H1 (cell line): ENCODE measurements around the gene GRM4. TPM values are rescaled to one million over a fixed set of nuclear protein-coding genes. Genes with fewer than 3 reads are reported as not detected.

Source experiments
- ATF2 ChIP-seq: IDR thresholded peaks from 2 replicates; pipeline ENCODE4 v1.6.1; 2012; ENCODE audit warnings: low read length, inconsistent platforms
- ATF3 ChIP-seq: IDR thresholded peaks from 2 replicates; pipeline ENCODE4 v1.6.1; 2011; ENCODE audit warnings: low read depth, mild to moderate bottlenecking, low read length; ENCODE audit not compliant: insufficient read depth
- BRCA1 ChIP-seq: IDR thresholded peaks from 2 replicates; pipeline ENCODE4 v1.6.1; 2012; ENCODE audit warnings: low read depth, low read length, improper control_type of control experiment
- CBX8 ChIP-seq: fragments of 300-800, 300-1000 bp; sonication (generic); IDR thresholded peaks from 2 replicates; pipeline ENCODE4 v1.7.1; 2016; ENCODE audit warnings: low read depth, low read length, borderline replicate concordance
- EGR1 ChIP-seq: IDR thresholded peaks from 2 replicates; pipeline ENCODE4 v1.6.1; 2011; ENCODE audit warnings: low read depth, low read length, borderline replicate concordance
- EP300 ChIP-seq, 2 experiments: IDR thresholded peaks; 1 replicate in 1 of 2; 2 replicates in 1 of 2; pipeline ENCODE4 v1.6.1; 2011 to 2012; ENCODE audit warnings: low read depth in 2 of 2, low read length in 2 of 2, mild to moderate bottlenecking in 2 of 2, borderline replicate concordance in 1 of 2, inconsistent platforms in 1 of 2, moderate library complexity in 1 of 2
- HDAC6 ChIP-seq: IDR thresholded peaks from one replicate; pipeline ENCODE4 v1.7.1; 2012; ENCODE audit warnings: low read depth, mild to moderate bottlenecking, inconsistent platforms, low read length, moderate library complexity
- JUN ChIP-seq: IDR thresholded peaks from 2 replicates; pipeline ENCODE4 v1.6.1; 2011; ENCODE audit warnings: low read depth, mild to moderate bottlenecking, improper control_type of control experiment, low read length
- KDM4A ChIP-seq: IDR thresholded peaks from one replicate; pipeline ENCODE4 v1.7.1; 2012; ENCODE audit warnings: low read depth, mild to moderate bottlenecking, moderate library complexity, low read length, inconsistent platforms; ENCODE audit not compliant: severe bottlenecking
- KDM5A ChIP-seq: fragments of 200-600 bp; IDR thresholded peaks from 2 replicates; pipeline ENCODE4 v1.7.1; 2012; ENCODE audit warnings: mild to moderate bottlenecking, low read length, inconsistent platforms, mixed read lengths
- NRF1 ChIP-seq: IDR thresholded peaks from 2 replicates; pipeline ENCODE4 v1.6.1; 2011; ENCODE audit warnings: mild to moderate bottlenecking, low read depth, low read length, improper control_type of control experiment
- RAD21 ChIP-seq, 2 experiments: IDR thresholded peaks in 1 of 2; conservative IDR thresholded peaks in 1 of 2; 2 replicates each; pipeline ENCODE4 v1.6.1; 2011; ENCODE audit warnings: low read depth in 2 of 2, low read length in 2 of 2, improper control_type of control experiment in 1 of 2, inconsistent platforms in 1 of 2, mild to moderate bottlenecking in 1 of 2, moderate library complexity in 1 of 2
- RNF2 ChIP-seq: fragments of 200-900, 300-1000 bp; sonication (generic); IDR thresholded peaks from 2 replicates; pipeline ENCODE4 v1.7.1; 2016; ENCODE audit warnings: borderline replicate concordance, low read depth, mild to moderate bottlenecking, antibody characterized with exemption, low read length; ENCODE audit not compliant: poor library complexity, severe bottlenecking; ENCODE audit errors: missing control alignments
- SIX5 ChIP-seq: IDR thresholded peaks from 2 replicates; pipeline ENCODE4 v1.6.1; 2011; ENCODE audit warnings: mild to moderate bottlenecking, low read depth, low read length
- SUZ12 ChIP-seq: fragments of 200-600 bp; sonication (generic); IDR thresholded peaks from 2 replicates; pipeline ENCODE4 v1.6.1; 2012; ENCODE audit warnings: mild to moderate bottlenecking, inconsistent platforms, low read length, moderate library complexity, mixed read lengths
- TCF12 ChIP-seq: IDR thresholded peaks from 2 replicates; pipeline ENCODE4 v1.6.1; 2011; ENCODE audit warnings: low read depth, mild to moderate bottlenecking, low read length
- USF2 ChIP-seq: IDR thresholded peaks from 2 replicates; pipeline ENCODE4 v1.6.1; 2011; ENCODE audit warnings: low read length, improper control_type of control experiment
- YY1 ChIP-seq: IDR thresholded peaks from 2 replicates; pipeline ENCODE4 v1.6.1; 2011; ENCODE audit warnings: low read depth, mild to moderate bottlenecking, low read length
- polyA plus RNA-seq, 7 experiments: library from polyadenylated mRNA; depleted of rRNA in 3 of 7; stranded (reverse) in 5 of 7; unstranded in 2 of 7; fragments of >200 nt in 5 of 7; fragments of 200-250 nt in 2 of 7; gene quantifications; 1 replicate in 5 of 7; 2 replicates in 1 of 7; 4 replicates in 1 of 7; pipeline versions ENCODE4 v1.2.1 to v1.2.3, GENCODE V29; 2011 to 2013; ENCODE audit warnings: missing spikeins in 2 of 7, mixed read lengths in 2 of 7
- total RNA-seq: library from RNA; stranded (reverse); fragmentation: NEBNext Ultra II Directional; extraction: Animal tissue kit (Norgen Biotek cat#: 25700); gene quantifications from 2 replicates; pipeline ENCODE4 v1.2.1, GENCODE V29; 2021

Gene GRM4
- total and polyA plus RNA-seq, 2 of the 8 experiments (the other 6 are each of a cell fraction or from before 2014, with no cell fraction given), result 19.6 to 21.5 TPM

- TF ChIP-seq ATF3 (0 out of 2 replicates have a peak, but pooled peaks have one; percentile 30), YY1 (peak; percentile 51; the same call in 1 of the 2 replicates), RNF2 (no peak), SUZ12 (no peak), USF2 (no peak), ATF2 (no peak), JUN (no peak), SIX5 (no peak), KDM5A (no peak), CBX8 (no peak), BRCA1 (no peak), TCF12 (no peak), EGR1 (no peak), EP300 (IDR thresholded peaks at IDR 0.05; ENCODE audit: borderline replicate concordance in 1 of 2, low read depth in 2 of 2, low read length in 2 of 2) (no peak), NRF1 (no peak), KDM4A (no peak), RAD21 (IDR thresholded peaks at IDR 0.05 in 1 of 2, conservative IDR thresholded peaks at IDR 0.05 in 1 of 2; ENCODE audit: low read depth in 2 of 2, low read length in 2 of 2) (peak; percentile 89 to 93), HDAC6 (no peak)
These were observed 118.4 kb downstream of the GRM4 start (continued) for GRCh38 chr6:34027445-34027936.
